ENCODE measurements around the gene KIF23. TPM values are rescaled to one million over a fixed set of nuclear protein-coding genes. Genes with fewer than 3 reads are reported as not detected.

KIF23 gene
- total RNA-seq, 1 donor from 2014 or later: 67.3 TPM

- Mint-ChIP-seq H3K9me3 (peaks cover 14% of the 10 kb centered on the region), H3K4me3 (no peak overlapping the region), H3K27me3 (ENCODE audit: low read depth) (peaks cover 2% of the 10 kb centered on the region), H3K27ac (ENCODE audit: unreplicated experiment) (no peak overlapping the region), H3K4me1 (peaks cover under 1% of the 10 kb centered on the region), H3K36me3 (ENCODE audit: low read depth) (peaks cover 8% of the 10 kb centered on the region)
- TF ChIP-seq, protein P1, sequence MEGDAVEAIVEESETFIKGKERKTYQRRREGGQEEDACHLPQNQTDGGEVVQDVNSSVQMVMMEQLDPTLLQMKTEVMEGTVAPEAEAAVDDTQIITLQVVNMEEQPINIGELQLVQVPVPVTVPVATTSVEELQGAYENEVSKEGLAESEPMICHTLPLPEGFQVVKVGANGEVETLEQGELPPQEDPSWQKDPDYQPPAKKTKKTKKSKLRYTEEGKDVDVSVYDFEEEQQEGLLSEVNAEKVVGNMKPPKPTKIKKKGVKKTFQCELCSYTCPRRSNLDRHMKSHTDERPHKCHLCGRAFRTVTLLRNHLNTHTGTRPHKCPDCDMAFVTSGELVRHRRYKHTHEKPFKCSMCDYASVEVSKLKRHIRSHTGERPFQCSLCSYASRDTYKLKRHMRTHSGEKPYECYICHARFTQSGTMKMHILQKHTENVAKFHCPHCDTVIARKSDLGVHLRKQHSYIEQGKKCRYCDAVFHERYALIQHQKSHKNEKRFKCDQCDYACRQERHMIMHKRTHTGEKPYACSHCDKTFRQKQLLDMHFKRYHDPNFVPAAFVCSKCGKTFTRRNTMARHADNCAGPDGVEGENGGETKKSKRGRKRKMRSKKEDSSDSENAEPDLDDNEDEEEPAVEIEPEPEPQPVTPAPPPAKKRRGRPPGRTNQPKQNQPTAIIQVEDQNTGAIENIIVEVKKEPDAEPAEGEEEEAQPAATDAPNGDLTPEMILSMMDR (conservative IDR thresholded peaks at IDR 0.05): no peak
- no peak for DNase-seq (ENCODE audit: low read depth, low spot score)
Observed at GRCh38 chr15:69482686-69483256, 68.6 kb downstream of the KIF23 start.

DNA sequence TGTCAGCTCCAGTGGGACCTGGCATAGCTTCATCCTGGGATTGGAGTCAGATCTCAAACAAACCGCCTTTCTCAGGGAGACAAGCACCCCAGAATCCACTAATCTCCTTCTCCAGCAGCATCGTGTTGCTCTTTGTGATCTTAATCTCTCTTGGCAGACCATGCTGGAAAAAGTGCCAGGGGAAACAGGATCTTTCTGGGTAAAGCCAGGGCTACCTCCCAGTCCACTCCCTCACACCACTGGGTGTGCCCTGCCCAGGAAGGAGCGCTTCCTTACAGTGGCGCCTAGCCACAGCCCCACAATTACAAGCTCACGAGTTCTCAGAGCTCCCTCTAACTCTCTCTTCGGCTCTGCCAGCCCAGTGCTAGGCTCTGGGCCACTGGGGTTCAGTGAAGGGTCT, 70.7 kb downstream of the KIF23 start:
- Mint-ChIP-seq H3K27ac (ENCODE audit: unreplicated experiment) (peak overlapping the region; percentile 19), H3K27me3 (ENCODE audit: low read depth) (peaks cover 2% of the 10 kb centered on the region), H3K9me3 (peaks cover 12% of the 10 kb centered on the region), H3K4me1 (peaks cover 15% of the 10 kb centered on the region), H3K36me3 (ENCODE audit: low read depth) (peaks cover 5% of the 10 kb centered on the region), H3K4me3 (no peak overlapping the region)
- TF ChIP-seq, protein P1 (conservative IDR thresholded peaks at IDR 0.05): no peak
- no peak for DNase-seq (ENCODE audit: low read depth, low spot score)

GRCh38 chr15:69486481-69487110, 72.4 kb downstream of the KIF23 start:
- TF ChIP-seq, protein P1 (conservative IDR thresholded peaks at IDR 0.05): no peak
- peaks cover 2% of the 10 kb centered on the region for H3K36me3 Mint-ChIP-seq (ENCODE audit: low read depth)
- peaks cover 2% of the 10 kb centered on the region for H3K27me3 Mint-ChIP-seq (ENCODE audit: low read depth)
- no peak overlapping the region for H3K27ac Mint-ChIP-seq (ENCODE audit: unreplicated experiment)
- H3K9me3 Mint-ChIP-seq: peaks cover 14% of the 10 kb centered on the region
- peaks cover 18% of the 10 kb centered on the region for H3K4me1 Mint-ChIP-seq
- no peak for DNase-seq (ENCODE audit: low read depth, low spot score)
- no peak overlapping the region for H3K4me3 Mint-ChIP-seq

- Mint-ChIP-seq H3K27me3 (ENCODE audit: low read depth) (no peaks in the 10 kb centered on the region), H3K4me1 (peaks cover 18% of the 10 kb centered on the region), H3K36me3 (ENCODE audit: low read depth) (peaks cover 2% of the 10 kb centered on the region), H3K9me3 (peaks cover 17% of the 10 kb centered on the region), H3K4me3 (no peak overlapping the region), H3K27ac (ENCODE audit: unreplicated experiment) (no peak overlapping the region)
- TF ChIP-seq, protein P1 (conservative IDR thresholded peaks at IDR 0.05): no peak
- no peak for DNase-seq (ENCODE audit: low read depth, low spot score)
Observed at GRCh38 chr15:69489073-69489571, 75.0 kb downstream of the KIF23 start.

GRCh38 chr15:69490356-69491037, 76.3 kb downstream of the KIF23 start:
- Mint-ChIP-seq H3K4me3 (no peak overlapping the region), H3K36me3 (ENCODE audit: low read depth) (peaks cover 2% of the 10 kb centered on the region), H3K4me1 (peaks cover 18% of the 10 kb centered on the region), H3K27ac (ENCODE audit: unreplicated experiment) (no peak overlapping the region), H3K27me3 (ENCODE audit: low read depth) (no peaks in the 10 kb centered on the region), H3K9me3 (peaks cover 17% of the 10 kb centered on the region)
- DNase-seq (ENCODE audit: low read depth, low spot score): no peak
- TF ChIP-seq, protein P1 (conservative IDR thresholded peaks at IDR 0.05): no peak

All from neural crest cell (in vitro differentiated cells).